GM04503 (cell line): ENCODE results near the gene ARIH2.
"Not testable (repeated sequence)": the region's sequence is repeated elsewhere in the genome, so short reads cannot be mapped to it uniquely, and the experiment has no call there.

Experiments used
- DNase-seq: peaks from one replicate; pipeline ENCODE4 v3.0.0-alpha.2; 2012; ENCODE audit warnings: low read depth

Gene ARIH2

DNA sequence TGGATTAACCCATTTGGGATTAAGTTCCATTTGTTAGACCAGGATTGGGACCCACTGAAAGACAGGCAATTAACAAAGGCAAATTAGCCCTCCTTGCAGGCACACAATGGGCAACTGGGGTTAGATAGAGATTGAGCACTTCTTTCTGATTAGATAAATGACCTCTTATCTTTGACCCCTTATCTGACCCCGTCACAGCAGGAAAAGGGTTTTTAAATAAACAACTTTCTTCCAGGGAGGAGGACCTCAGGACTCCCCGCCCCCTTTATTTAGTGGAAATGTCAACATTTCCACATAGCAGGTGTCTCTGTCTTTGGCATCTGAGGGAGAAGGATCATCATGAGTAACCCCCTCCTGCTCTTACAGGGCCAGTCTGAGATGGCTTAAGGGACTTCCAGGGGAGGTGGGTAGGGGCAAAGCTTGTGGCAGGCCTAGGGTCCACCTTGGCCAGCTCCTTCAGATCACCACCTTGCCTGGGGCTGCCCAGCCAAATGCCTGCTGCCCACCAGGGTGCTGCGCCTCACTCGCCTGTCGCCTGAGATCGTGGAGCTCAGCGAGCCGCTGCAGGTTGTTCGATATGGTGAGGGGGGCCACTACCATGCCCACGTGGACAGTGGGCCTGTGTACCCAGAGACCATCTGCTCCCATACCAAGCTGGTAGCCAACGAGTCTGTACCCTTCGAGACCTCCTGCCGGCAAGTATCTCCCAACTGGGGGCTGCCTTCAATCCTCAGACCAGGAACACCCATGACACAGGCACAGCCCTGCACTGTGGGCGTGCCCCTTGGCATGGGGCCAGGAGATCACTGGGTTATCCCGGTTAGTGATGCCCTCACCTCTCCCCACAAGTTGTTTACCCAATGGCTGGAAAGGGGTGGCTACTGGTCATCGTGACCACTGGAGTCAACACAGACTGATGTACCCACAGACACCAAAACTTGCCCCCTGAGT lies 86.0 kb downstream of the ARIH2 start:
- DNase-seq, result no peak

DNA sequence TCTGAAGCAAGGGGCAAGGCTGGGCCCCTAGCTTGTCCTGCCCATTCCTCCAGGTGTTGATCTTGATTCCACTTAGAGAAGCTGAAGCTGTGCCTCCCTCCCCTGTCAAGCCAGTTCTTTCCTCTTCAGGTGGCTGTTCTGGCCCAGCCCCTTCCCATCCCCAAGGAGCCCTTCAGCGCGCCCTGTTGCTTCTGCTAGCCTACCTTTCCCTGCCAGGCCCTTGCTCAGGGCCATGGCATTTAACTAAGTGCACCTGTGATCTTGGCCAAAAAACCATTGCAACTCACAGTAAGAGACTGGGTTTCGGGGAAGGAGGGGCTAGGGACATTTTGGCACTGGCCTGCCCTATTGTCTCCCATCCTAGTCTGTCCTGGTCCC lies 86.7 kb downstream of the ARIH2 start:
- DNase-seq, result no peak

DNA sequence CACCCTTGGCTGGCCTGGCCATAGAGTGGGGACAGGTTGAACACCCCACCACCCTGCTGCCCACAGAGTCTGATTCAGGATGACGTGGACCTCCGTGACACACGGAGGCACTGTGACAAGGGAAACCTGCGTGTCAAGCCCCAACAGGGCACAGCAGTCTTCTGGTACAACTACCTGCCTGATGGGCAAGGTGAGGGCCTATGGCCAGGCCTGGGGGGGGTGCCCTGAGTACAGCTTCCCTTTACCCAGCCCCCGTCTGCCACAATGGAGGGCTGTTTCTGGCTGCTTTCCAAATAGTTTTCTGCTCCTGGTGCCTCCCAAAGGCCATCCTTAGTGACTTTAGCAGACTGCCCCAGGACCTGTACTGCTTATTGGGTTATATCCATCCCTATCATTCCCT lies 87.4 kb downstream of the ARIH2 start:
- no peak for DNase-seq

DNA sequence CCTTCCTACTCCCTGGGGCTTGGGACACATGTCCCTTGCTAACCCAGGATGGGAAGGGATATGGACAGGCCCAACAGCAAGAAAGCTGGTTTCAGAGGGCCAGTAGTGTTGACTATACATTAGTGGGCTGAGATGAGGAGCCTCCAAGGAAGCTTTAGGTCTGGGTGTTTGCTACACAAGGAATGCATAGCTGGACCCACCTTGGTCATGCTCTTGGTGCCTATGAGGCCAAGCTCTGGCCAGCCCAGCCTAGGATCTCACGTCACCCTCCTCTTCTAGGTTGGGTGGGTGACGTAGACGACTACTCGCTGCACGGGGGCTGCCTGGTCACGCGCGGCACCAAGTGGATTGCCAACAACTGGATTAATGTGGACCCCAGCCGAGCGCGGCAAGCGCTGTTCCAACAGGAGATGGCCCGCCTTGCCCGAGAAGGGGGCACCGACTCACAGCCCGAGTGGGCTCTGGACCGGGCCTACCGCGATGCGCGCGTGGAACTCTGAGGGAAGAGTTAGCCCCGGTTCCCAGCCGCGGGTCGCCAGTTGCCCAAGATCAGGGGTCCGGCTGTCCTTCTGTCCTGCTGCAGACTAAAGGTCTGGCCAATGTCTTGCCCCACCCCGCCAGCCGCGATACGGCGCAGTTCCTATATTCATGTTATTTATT lies 87.9 kb downstream of the ARIH2 start:
- DNase-seq, result no peak

DNA sequence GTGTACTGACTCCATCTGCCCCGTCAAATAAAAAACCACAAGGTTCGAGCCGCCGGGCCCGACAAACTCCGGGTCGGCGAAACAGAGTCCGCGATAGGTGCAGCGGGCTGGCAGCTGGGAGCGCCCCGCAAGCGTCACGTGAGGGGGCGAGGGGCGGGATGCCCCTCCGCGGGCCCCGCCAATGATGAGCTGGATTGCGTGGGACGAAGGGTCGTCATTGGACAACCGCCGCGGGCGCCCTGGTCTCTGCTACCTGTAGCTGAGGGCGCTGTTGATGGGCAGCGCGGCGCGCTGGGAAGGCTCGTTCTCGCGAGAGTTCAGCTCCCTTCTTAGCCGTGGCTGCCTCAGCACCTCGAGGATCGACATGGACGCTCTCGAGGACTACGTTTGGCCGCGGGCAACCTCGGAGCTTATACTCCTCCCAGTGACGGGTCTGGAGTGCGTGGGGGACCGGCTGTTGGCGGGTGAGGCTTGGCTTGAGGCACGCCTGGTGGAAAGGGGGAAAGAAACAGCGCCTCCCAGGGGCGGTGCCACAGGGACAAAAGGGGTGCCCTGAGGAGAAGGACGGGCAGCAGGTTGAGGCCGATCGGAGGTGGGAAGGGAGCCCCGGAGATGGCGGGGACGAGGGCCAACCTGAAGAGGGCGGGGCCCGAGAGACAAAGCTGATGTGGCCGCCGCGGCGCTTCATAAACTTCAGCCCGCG lies 88.6 kb downstream of the ARIH2 start, which contains the start of gene WDR6:
WDR6 (plus strand) TSS at position 324 of the 703 bp plus-strand sequence; CDS start at position 365, 41 bp downstream.
- peak; percentile 83 for DNase-seq

DNA sequence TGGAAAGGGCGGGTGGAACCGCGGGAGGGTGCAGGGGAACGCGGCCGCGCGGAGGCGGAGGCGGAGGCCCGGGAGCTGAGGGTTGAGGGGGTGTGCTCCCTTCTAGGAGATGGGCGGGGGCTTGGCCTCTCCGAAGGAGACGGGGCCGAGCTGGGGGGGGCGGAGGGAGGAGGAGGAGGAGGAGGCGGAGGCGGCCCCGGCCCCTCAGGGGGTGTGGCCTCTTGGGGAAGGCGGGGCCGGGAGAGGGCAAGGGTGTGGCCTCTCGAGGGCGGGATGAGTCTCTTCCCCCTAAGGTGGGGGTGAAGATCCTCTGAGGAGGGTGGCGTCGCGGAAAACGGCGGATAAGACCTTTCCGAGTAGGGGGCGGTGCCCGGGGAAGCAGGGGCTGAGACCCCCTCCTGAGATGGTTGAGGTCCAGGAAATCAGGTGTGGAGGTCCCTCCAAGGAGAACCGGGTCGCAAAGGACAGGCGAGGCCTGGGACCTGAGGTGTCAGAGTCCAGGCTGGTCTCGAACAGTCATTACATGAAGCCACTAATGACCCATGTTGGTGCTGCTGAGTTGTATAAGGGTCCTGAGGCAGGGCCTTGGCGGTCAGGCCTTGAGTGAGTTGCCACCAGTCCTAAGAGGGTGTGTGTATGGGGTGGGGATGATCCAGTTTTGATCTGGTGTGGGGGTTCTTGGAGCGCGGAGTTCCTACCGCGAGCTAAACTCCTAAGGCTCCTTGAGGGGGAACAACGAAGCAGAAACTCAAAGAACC lies 89.3 kb downstream of the ARIH2 start:
- DNase-seq, result peak; percentile 52

DNA sequence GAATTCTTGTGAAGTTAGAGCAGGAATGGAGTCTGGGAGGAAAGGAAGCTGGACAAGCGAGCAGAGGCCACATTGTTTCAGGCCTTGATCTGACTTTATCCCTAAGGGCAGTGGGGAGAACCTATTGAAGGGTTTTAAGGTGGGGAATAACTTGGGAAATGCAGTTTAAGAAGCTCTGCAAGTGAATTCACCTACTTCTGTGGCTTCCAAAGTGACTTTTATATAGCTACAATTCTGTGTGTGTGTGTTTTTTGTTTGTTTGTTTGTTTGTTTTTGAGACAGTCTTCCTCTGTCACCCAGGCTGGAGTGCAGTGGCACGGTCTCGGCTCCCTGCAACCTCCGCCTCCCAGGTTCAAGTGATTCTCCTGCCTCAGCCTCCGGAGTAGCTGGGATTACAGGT lies 90.0 kb downstream of the ARIH2 start:
- not testable (repeated sequence) for DNase-seq

DNA sequence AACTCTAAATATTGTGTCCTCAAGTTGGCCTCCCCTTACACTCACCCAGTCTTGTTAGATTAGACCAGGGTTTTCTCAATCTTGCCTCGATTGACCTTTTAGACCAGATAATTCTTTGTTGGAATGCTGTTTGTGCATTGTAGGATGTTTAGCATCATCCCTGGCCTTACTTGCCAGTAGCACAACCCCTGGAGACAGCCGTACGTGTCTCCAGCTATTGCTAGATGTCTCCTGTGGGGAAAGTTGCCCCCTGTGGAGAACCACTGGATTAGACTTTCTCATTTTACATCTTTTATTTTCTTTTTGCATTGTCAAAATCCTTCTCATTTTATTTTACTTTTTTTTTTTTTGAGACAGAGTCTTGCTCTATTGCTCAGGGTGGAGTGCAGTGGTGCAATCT lies 90.8 kb downstream of the ARIH2 start:
- no peak for DNase-seq

DNA sequence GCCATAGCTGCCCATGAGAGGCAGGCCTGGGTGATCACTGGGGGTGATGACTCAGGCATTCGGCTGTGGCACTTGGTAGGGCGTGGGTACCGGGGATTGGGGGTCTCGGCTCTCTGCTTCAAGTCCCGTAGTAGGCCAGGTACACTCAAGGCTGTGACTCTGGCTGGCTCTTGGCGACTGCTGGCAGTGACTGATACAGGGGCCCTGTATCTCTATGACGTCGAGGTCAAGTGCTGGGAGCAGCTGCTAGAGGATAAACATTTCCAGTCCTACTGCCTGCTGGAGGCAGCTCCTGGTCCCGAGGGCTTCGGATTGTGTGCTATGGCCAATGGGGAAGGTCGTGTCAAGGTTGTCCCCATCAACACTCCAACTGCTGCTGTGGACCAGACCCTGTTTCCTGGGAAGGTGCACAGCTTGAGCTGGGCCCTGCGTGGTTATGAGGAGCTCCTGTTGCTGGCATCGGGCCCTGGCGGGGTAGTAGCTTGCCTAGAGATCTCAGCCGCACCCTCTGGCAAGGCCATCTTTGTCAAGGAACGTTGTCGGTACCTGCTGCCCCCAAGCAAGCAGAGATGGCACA lies 93.9 kb downstream of the ARIH2 start:
- DNase-seq, result no peak

DNA sequence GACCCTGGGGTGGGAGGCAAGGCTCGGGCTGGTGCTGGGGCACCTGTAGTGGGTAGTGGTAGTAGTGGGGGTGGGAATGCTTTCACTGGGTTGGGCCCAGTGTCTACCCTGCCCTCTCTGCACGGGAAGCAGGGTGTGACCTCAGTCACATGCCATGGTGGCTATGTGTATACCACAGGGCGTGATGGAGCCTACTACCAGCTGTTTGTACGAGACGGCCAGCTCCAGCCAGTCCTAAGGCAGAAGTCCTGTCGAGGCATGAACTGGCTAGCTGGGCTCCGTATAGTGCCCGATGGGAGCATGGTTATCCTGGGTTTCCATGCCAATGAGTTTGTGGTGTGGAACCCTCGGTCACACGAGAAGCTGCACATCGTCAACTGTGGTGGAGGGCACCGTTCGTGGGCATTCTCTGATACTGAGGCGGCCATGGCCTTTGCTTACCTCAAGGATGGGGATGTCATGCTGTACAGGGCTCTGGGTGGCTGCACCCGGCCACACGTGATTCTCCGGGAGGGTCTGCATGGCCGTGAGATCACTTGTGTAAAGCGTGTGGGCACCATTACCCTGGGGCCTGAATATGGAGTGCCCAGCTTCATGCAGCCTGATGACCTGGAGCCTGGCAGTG lies 94.6 kb downstream of the ARIH2 start:
- no peak for DNase-seq

DNA sequence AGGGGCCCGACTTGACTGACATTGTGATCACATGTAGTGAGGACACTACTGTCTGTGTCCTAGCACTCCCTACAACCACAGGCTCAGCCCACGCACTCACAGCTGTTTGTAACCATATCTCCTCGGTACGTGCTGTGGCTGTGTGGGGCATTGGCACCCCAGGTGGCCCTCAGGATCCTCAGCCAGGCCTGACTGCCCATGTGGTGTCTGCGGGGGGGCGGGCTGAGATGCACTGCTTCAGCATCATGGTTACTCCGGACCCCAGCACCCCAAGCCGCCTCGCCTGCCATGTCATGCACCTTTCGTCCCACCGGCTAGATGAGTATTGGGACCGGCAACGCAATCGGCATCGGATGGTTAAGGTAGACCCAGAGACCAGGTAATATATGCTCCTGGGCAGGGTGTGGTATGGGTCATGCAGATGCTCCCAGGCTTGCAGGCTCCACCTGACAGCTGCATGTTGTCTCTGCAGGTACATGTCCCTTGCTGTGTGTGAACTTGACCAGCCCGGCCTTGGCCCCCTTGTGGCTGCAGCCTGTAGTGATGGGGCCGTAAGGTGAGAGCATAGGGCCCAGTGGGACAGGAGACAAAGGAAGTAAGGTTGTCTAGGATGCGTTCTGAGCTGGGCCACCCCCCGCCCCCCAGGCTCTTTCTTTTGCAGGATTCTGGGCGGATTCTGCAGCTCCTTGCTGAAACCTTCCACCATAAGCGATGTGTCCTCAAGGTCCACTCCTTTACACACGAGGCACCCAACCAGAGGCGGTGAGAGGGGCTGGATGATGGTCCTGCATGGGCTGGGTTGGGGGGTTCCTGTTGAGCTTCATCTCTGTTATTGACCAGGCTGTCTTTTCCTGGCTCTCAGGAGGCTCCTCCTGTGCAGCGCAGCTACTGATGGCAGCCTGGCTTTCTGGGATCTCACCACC lies 95.4 kb downstream of the ARIH2 start:
- DNase-seq, result no peak

DNA sequence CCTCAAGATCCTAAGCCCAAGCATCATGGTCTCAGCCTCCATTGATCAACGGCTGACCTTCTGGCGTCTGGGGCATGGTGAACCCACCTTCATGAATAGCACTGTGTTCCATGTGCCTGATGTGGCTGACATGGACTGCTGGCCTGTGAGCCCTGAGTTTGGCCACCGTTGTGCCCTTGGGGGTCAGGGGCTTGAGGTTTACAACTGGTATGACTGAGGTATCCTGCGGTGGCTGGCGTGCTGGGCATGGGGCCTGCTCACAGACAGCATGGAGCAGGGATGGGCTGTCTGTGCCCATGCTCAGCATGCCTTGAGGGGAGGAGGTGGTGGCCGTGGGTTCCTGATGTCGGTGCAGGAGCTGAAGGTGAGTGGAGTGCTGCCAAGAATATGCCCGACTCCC lies 96.4 kb downstream of the ARIH2 start:
- DNase-seq, result no peak

DNA sequence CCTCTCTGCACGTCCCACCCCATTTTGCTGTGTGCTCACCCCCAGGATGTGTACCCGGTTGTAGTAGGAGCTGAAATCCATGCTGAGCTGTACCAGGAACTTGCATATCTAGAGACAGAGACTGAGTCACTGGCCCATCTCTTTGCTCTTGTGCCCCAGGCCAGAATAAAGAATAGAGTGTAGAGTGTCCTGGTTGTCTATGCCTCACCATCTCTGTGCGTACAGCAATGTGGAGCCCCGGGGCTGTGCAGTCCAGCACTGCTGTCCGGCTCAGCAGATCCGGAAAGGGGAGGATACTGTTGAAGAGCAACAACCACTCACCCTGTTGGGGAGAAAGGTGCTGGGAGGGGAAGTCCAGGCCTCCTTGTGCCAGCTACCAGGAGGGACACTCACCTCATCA lies 97.1 kb downstream of the ARIH2 start:
- no peak for DNase-seq

DNA sequence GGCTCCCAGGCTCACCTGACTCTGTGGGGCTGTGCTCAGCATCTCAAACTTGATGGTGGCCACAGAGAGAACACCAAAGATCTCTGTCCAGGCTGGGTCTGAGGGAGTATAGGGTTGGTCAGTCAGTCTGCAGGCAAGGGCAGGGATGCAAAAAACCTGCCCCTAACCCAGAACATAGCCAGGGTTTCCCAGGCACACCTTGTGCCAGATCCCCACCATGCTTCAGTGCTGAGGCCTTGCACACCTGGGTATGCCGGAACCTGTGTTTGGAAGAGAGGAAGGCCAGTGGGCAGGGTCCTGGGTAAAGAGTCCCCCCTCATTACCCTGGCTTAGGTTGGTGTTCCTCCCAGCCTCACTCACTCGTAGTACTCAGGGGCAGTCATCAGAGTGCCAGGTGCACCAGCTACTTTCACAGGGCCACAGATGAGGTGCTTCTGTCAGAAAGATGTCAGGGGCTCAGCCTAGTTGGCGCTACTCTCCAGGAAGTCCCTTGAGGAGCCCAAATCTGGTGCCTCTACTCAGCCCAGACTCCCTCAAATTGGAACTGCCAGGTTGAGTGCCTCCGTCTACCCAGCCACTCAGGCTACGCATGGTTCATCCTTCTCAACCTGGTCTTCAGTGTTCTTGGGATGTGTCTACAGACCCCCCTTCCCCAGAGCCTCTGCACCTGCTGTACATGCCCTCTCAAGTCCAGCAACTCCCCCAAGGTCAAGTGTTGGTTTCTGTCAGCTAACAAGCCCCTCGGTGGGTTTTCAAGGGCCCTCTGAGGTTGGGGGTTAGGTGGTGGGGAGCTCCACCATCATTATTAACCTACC lies 98.0 kb downstream of the ARIH2 start:
- no peak for DNase-seq

DNA sequence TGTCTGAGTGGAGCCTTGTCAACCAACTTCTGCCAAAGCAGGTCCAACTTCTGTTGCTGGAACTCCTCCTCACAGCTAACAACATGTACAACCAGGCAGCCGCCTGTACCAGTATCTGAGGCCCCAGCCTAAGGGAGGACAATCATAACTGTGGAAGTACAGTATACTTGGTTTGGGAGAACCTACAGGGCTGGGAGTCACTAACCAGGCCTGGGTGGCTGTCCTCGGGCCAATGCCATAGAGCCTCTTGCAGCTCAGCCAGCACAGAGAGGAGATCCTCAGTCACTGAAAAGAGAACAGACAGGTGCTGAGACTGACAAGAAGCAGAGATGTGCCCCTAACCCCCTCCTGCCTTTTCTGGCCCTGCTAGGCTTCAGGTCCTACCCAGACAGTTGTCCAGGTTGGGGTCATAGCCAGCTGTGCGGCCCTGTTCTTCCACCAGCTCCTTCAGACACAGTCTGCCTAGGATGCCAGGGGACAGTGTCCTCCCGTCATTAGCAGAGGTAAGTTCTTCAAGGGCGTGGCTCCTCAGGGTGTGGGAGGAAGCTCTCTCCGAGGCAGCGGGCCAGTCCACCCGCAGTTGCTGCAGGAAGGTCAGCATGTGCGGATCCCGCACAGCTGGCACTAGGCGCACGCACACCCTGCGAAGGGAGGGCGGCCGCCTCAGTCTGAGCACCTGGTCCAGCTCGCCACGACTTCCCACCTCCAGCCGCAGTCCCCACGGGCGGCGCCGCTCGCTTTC lies 98.8 kb downstream of the ARIH2 start:
- DNase-seq, result no peak

DNA sequence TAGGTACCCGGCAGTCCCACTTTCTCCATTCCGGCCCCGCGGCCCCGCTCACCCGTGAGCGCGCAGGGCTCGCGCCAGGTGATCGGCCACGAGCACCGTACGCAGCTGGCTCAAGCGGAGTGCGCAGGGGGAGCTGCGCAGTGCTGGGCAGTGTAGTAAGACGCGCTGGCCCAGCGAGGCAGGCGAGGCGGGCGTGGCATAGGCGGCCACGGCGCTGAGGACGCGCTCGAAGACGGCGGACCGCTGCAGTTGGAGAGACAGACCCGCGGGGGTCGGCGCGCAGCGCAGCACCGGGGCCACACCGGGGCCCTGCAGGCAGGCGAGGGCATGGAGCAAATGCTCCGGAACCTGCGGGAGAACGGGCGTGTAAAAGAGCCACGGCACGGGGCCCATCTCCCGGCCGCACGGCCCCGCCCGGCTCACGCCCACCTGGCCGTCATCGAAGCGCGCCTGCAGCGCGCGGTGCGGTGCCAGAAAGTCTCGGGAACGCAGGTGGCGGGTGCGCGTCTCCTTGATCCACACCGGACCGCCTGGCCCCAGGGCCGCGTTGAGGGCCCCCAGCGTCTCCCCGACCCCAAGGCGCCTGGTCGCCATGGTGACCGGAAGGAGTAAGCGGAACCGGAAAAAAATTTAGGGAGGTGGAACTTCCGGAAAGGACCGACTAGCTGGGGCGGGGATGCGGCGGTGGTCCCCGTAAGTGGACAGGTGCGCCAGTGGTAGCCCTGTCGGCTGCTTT lies 99.5 kb downstream of the ARIH2 start, which contains the start of gene DALRD3:
DALRD3 (minus strand) TSS at position 610 of the 736 bp plus-strand sequence; CDS start at position 594, 16 bp downstream.
- no peak for DNase-seq

DNA sequence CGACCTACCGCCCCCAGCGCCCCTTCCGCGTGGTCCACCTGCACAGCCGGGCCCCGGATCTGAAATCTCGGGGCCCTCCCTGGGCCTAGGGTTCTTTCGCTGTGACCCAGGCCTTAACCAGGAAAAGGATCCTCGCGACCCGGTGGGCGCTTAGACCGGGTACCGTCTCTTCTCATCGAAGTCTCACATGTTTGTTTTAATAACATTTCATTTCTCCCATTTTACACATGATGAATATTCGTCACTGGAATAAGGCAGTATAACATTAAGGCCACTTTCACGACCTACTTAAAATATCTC lies 100.0 kb downstream of the ARIH2 start:
- no peak for DNase-seq

DNA sequence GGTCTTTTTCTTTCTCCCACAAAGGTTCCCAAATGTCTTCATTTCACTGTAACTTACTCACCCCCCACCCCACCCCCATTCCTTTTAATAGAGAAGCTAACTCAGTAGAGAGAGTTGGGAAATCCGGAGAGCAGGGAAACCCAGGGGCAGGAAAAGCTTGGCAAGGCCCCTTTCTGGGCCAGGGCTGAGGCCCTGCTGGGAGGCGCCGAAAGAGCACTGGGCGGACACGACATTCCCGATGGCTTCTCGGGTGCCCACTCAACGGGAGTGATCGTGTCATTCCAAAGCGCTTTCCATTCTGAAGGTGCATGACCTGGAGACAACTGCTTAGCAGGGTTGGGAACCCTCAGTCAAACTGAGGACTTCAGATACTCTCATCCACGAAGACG lies 101.3 kb downstream of the ARIH2 start:
- no peak for DNase-seq
